GM18505 (cell line): Measurements from ENCODE around the gene THBS2.
"Not testable (repeated sequence)": the region's sequence is repeated elsewhere in the genome, so short reads cannot be mapped to it uniquely, and the experiment has no call there.

Experiments used
- ATAC-seq: cut with Tn5 transposase; IDR thresholded peaks from one replicate; pipeline ENCODE4 v1.9.1; 2021; ENCODE audit not compliant: unreplicated experiment
- POLR2A ChIP-seq: IDR thresholded peaks from 4 replicates; pipeline ENCODE4 v1.6.1; 2011; ENCODE audit warnings: borderline replicate concordance; ENCODE audit not compliant: insufficient read depth, insufficient read length; ENCODE audit errors: extremely low read depth

The THBS2 gene

GRCh38 chr6:169212436-169212835 is 41.2 kb downstream of the THBS2 start:
- no peak for ATAC-seq
- TF ChIP-seq POLR2A, result no peak

GRCh38 chr6:169211881-169212280 is 41.8 kb downstream of the THBS2 start:
- no peak for ATAC-seq
- no peak for TF ChIP-seq POLR2A

- TF ChIP-seq POLR2A, result no peak
- ATAC-seq, result no peak
Observed at GRCh38 chr6:169210611-169211010, 43.0 kb downstream of the THBS2 start.

GRCh38 chr6:169208011-169208410 is 45.6 kb downstream of the THBS2 start:
- no peak for TF ChIP-seq POLR2A
- ATAC-seq, result no peak

- no peak for ATAC-seq
- TF ChIP-seq POLR2A, result no peak
Observed at GRCh38 chr6:169207482-169207881, 46.2 kb downstream of the THBS2 start.

- TF ChIP-seq POLR2A, result no peak
- ATAC-seq, result no peak
Observed at GRCh38 chr6:169205176-169206160, 48.2 kb downstream of the THBS2 start.

GRCh38 chr6:169204167-169204566 is 49.5 kb downstream of the THBS2 start:
- TF ChIP-seq POLR2A, result no peak
- no peak for ATAC-seq

- TF ChIP-seq POLR2A, result no peak
- no peak for ATAC-seq
Observed at GRCh38 chr6:169201985-169202384, 51.7 kb downstream of the THBS2 start.

GRCh38 chr6:169200893-169201514 is 52.6 kb downstream of the THBS2 start:
- ATAC-seq, result no peak
- no peak for TF ChIP-seq POLR2A

GRCh38 chr6:169199625-169200335 is 53.9 kb downstream of the THBS2 start:
- no peak for TF ChIP-seq POLR2A
- ATAC-seq, result no peak

- TF ChIP-seq POLR2A, result no peak
- ATAC-seq, result no peak
Observed at GRCh38 chr6:169198885-169199284, 54.8 kb downstream of the THBS2 start.

GRCh38 chr6:169197929-169198328 is 55.7 kb downstream of the THBS2 start:
- not testable (repeated sequence) for ATAC-seq

GRCh38 chr6:169196279-169196678 is 57.4 kb downstream of the THBS2 start:
- ATAC-seq, result not testable (repeated sequence)

GRCh38 chr6:169194737-169195136 is 58.9 kb downstream of the THBS2 start:
- ATAC-seq, result no peak
- no peak for TF ChIP-seq POLR2A
